CD4-positive, alpha-beta T cell (primary cell): ENCODE results near the gene PLEK2. TPM values are rescaled to one million over a fixed set of nuclear protein-coding genes. Genes with fewer than 3 reads are reported as not detected.
"Not testable (repeated sequence)": the region's sequence is repeated elsewhere in the genome, so short reads cannot be mapped to it uniquely, and the experiment has no call there.

Experiments
- ATAC-seq: fragments of 200-7000 bp; cut with Tn5 transposase; one replicate; pipeline ENCODE4 v1.10.0; 2022; ENCODE audit warnings: mild to moderate bottlenecking; ENCODE audit not compliant: poor library complexity
- CTCF ChIA-PET: fragments of 350-600 bp; sonication (Branson Sonifier 250); formaldehyde crosslinking; loops from one replicate; lab custom pipeline; 2021; ENCODE audit warnings: antibody characterized with exemption, inconsistent platforms; lab: Charles Lee
- POLR2A ChIA-PET: fragments of 350-600 bp; sonication (Branson Sonifier 250); formaldehyde crosslinking; loops from one replicate; lab custom pipeline; 2021; ENCODE audit warnings: antibody characterized with exemption, inconsistent platforms; lab: Charles Lee
- DNase-seq, 14 experiments: peaks; one replicate each; pipeline ENCODE4 v3.0.0-alpha.2; 2013 to 2020; ENCODE audit warnings: mixed read lengths in 2 of 14
- H3K27ac ChIP-seq, 2 donors: one replicate each; pipeline versions ENCODE4 v1.5.1 to v1.7.0; 2013; ENCODE audit warnings: low read length in 2 of 2, low read depth in 1 of 2, mild to moderate bottlenecking in 1 of 2
- H3K27me3 ChIP-seq, 2 experiments: 1 replicate in 1 of 2; 2 replicates in 1 of 2; pipeline versions ENCODE4 v1.6.1 to v1.7.0; 2013; ENCODE audit warnings: low read length in 2 of 2, control low read depth in 1 of 2, mild to moderate bottlenecking in 1 of 2, moderate library complexity in 1 of 2; ENCODE audit not compliant: insufficient read depth in 2 of 2, control insufficient read depth in 1 of 2
- H3K36me3 ChIP-seq: one replicate; pipeline ENCODE4 v1.6.1; 2013; ENCODE audit warnings: low read length, control low read depth; ENCODE audit not compliant: insufficient read depth
- H3K4me1 ChIP-seq: one replicate; pipeline ENCODE4 v1.6.1; 2013; ENCODE audit warnings: low read length, control low read depth; ENCODE audit not compliant: insufficient read depth
- H3K4me3 ChIP-seq: one replicate; pipeline ENCODE4 v1.5.1; 2013; ENCODE audit warnings: mild to moderate bottlenecking, low read length, moderate library complexity
- H3K9me3 ChIP-seq, 2 experiments: 1 replicate in 1 of 2; 2 replicates in 1 of 2; pipeline versions ENCODE4 v1.6.1 to v1.7.0; 2013; ENCODE audit warnings: low read length in 2 of 2, mild to moderate bottlenecking in 2 of 2, control low read depth in 1 of 2, moderate library complexity in 1 of 2; ENCODE audit not compliant: control insufficient read depth in 1 of 2, insufficient read depth in 1 of 2
- H3K27ac Mint-ChIP-seq: one replicate; pipeline ENCODE4 v1.8.0; 2020; ENCODE audit warnings: mixed read lengths
- H3K27me3 Mint-ChIP-seq: one replicate; pipeline ENCODE4 v1.8.0; 2021; ENCODE audit warnings: mixed read lengths
- H3K36me3 Mint-ChIP-seq: one replicate; pipeline ENCODE4 v1.8.0; 2021; ENCODE audit warnings: low read depth, mixed read lengths
- H3K4me1 Mint-ChIP-seq: one replicate; pipeline ENCODE4 v1.8.0; 2021; ENCODE audit warnings: low read depth, mixed read lengths
- H3K4me3 Mint-ChIP-seq: one replicate; pipeline ENCODE4 v1.8.0; 2020; ENCODE audit warnings: mild to moderate bottlenecking, mixed read lengths
- H3K9me3 Mint-ChIP-seq: one replicate; pipeline ENCODE4 v1.8.0; 2020; ENCODE audit warnings: mixed read lengths
- CTCF ChIP-seq: fragments of 200-600 bp; IDR thresholded peaks from one replicate; pipeline ENCODE4 v1.8.0; 2022; ENCODE audit warnings: antibody characterized with exemption, mild to moderate bottlenecking
- intact Hi-C, 2 experiments: fragments of 100-400 bp; cut with DNase I in 1 of 2; cut with micrococcal nuclease in 1 of 2; formaldehyde crosslinking; loops; one replicate each; pipeline versions ENCODE4 v1.15.1 to v1.9.0; 2023 to 2025; cut with DNase I, micrococcal nuclease
- total RNA-seq, 174 experiments: library from RNA in 2 of 174; stranded (reverse) in 2 of 174; gene quantifications; one replicate each; pipeline ENCODE4 v1.2.3 and lab custom pipeline; 2021 to 2026

The PLEK2 gene
- total RNA-seq, 2 experiments from 2014 or later = 1.3 to 1.4 TPM

- no peak for TF ChIP-seq CTCF
- H3K27me3 Mint-ChIP-seq = no peaks in the 10 kb centered on the region
- no peak overlapping the region for H3K4me3 ChIP-seq
- H3K9me3 ChIP-seq = no peaks in the 10 kb centered on the region
- DNase-seq = peak in 1 of 14 experiments; percentile 10
- H3K9me3 Mint-ChIP-seq = no peaks in the 10 kb centered on the region
- no peak overlapping the region for H3K27ac Mint-ChIP-seq
- H3K4me3 Mint-ChIP-seq = no peak overlapping the region
- peaks cover 8% of the 10 kb centered on the region for H3K4me1 ChIP-seq
- CTCF ChIA-PET = no interaction called here
- H3K27me3 ChIP-seq = peaks cover 0 to 4% of the 10 kb centered on the region in 2 experiments
- ATAC-seq = no peak
- POLR2A ChIA-PET = no interaction called here
- intact Hi-C loops = no loop called here
- no peak overlapping the region for H3K27ac ChIP-seq
- H3K36me3 Mint-ChIP-seq = no peaks in the 10 kb centered on the region
- no peaks in the 10 kb centered on the region for H3K36me3 ChIP-seq
- peaks cover 5% of the 10 kb centered on the region for H3K4me1 Mint-ChIP-seq
Observed at GRCh38 chr14:67416810-67417209, 4.8 kb upstream of the PLEK2 start.

GRCh38 chr14:67416085-67416484 lies 4.1 kb upstream of the PLEK2 start:
- no peak for DNase-seq
- no peaks in the 10 kb centered on the region for H3K36me3 Mint-ChIP-seq
- no peaks in the 10 kb centered on the region for H3K9me3 ChIP-seq
- H3K4me3 Mint-ChIP-seq = no peak overlapping the region
- peaks cover 16% of the 10 kb centered on the region for H3K4me1 ChIP-seq
- H3K27me3 Mint-ChIP-seq = no peaks in the 10 kb centered on the region
- no peak for TF ChIP-seq CTCF
- no peak overlapping the region for H3K27ac Mint-ChIP-seq
- H3K27me3 ChIP-seq = peaks cover 0 to 4% of the 10 kb centered on the region in 2 experiments
- H3K27ac ChIP-seq = no peak overlapping the region
- no peak for ATAC-seq
- ChIA-PET CTCF (no interaction called here), POLR2A (no interaction called here)
- H3K36me3 ChIP-seq = no peaks in the 10 kb centered on the region
- no peaks in the 10 kb centered on the region for H3K9me3 Mint-ChIP-seq
- H3K4me3 ChIP-seq = no peak overlapping the region
- peaks cover 9% of the 10 kb centered on the region for H3K4me1 Mint-ChIP-seq
- intact Hi-C loops = no loop called here

DNA sequence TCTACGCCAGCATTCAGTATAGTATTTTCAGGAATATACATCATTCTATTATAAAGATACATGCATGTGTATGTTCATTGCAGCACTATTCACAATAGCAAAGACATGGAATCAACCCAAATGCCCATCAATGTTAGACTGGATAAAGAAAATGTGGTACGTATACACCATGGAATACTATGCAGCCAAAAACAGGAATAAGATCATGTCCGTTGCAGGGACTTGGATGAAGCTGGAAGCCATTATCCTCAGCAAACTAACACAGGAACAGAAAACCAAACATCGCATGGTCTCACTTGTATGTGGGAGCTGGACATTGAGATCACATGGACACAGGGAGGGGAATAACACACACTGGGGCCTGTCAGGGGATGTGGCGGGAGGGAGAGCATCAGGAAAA lies 3.6 kb upstream of the PLEK2 start:
- H3K36me3 Mint-ChIP-seq, H3K27me3 Mint-ChIP-seq, H3K9me3 Mint-ChIP-seq, POLR2A ChIA-PET, H3K9me3 ChIP-seq, H3K27ac ChIP-seq, DNase-seq, H3K4me3 ChIP-seq, CTCF ChIA-PET, H3K27me3 ChIP-seq, H3K36me3 ChIP-seq, ATAC-seq, H3K27ac Mint-ChIP-seq, intact Hi-C loops, H3K4me3 Mint-ChIP-seq: not testable (repeated sequence)
- peaks cover 16% of the 10 kb centered on the region for H3K4me1 ChIP-seq
- H3K4me1 Mint-ChIP-seq = peaks cover 12% of the 10 kb centered on the region
